Myometrial cell (primary cell): ENCODE results near the gene SLX1B. TPM values are rescaled to one million over a fixed set of nuclear protein-coding genes. Genes with fewer than 3 reads are reported as not detected.

ENCODE experiments used
- total RNA-seq: library from RNA; depleted of rRNA; stranded (reverse); fragments of >200 nt; gene quantifications from 2 replicates; pipeline ENCODE4 v1.2.3, GENCODE V29; 2015

The SLX1B gene
- total RNA-seq, result 16.4 and 29.1 TPM in 2 replicates

GRCh38 chr16:29454269-29454668 is at the start of gene SLX1B, which contains the start of gene BOLA2:
Gene SLX1B (plus strand): TSS chr16:29454533.
Gene BOLA2 (minus strand): TSS chr16:29454351. CDS start chr16:29454253, 98 bp downstream.

GRCh38 chr16:29459706-29460646 is 5.6 kb downstream of the SLX1B start, which contains the start of gene SULT1A4:
Gene SULT1A4 (plus strand): TSS chr16:29459913. CDS start chr16:29461386, 1,473 bp downstream.

GRCh38 chr16:29506308-29506707 is 52.0 kb downstream of the SLX1B start, which contains the start of gene NPIPB12:
Gene NPIPB12 (minus strand): TSS chr16:29506408.

Other genes with a start within 250 kb of the SLX1B start
- gene NPIPB11, start 47.8 kb upstream of the SLX1B start, total RNA-seq, result under 0.01 and 0.29 TPM in 2 replicates
- gene BOLA2, start 182 bp upstream of the SLX1B start, total RNA-seq, result 9.9 and 18.7 TPM in 2 replicates
- gene SULT1A4, start 5.4 kb downstream of the SLX1B start, total RNA-seq, result 3.0 and 9.2 TPM in 2 replicates
- 5.5 and 7.2 TPM in 2 replicates for gene NPIPB12, start 51.9 kb downstream of the SLX1B start, total RNA-seq
- gene SPN, start 208.7 kb downstream of the SLX1B start, total RNA-seq, result not detected in 2 replicates
- gene QPRT, start 224.6 kb downstream of the SLX1B start, total RNA-seq, result 219 and 276 TPM in 2 replicates